ACC112 (cell line): ENCODE results near the gene KRT38.
"Not testable (repeated sequence)": the region's sequence is repeated elsewhere in the genome, so short reads cannot be mapped to it uniquely, and the experiment has no call there.

Experiments used
- H2AFZ ChIP-seq: fragments of 200-600 bp; sonication (generic); one replicate; pipeline ENCODE4 v1.6.0; 2017; ENCODE audit warnings: antibody characterized with exemption, low read length; ENCODE audit not compliant: unreplicated experiment
- H3K27ac ChIP-seq: fragments of 200-600 bp; sonication (generic); 2 replicates; pipeline ENCODE4 v1.5.1; 2014; ENCODE audit warnings: low read depth, mild to moderate bottlenecking, antibody characterized with exemption, low read length, moderate library complexity
- H3K27me3 ChIP-seq: fragments of 200-600 bp; sonication (generic); 2 replicates; pipeline ENCODE4 v1.6.1; 2014; ENCODE audit warnings: mild to moderate bottlenecking, antibody characterized with exemption, low read length, moderate library complexity, mixed read lengths; ENCODE audit not compliant: insufficient read depth
- H3K36me3 ChIP-seq: fragments of 200-600 bp; sonication (generic); 2 replicates; pipeline ENCODE4 v1.6.1; 2016; ENCODE audit warnings: mild to moderate bottlenecking, antibody characterized with exemption, low read length, moderate library complexity, mixed read lengths; ENCODE audit not compliant: insufficient read depth
- H3K4me1 ChIP-seq: fragments of 200-600 bp; sonication (generic); one replicate; pipeline ENCODE4 v1.6.1; 2016; ENCODE audit warnings: low read length, mixed read lengths; ENCODE audit not compliant: insufficient read depth, unreplicated experiment, control insufficient read depth
- H3K4me3 ChIP-seq: fragments of 200-600 bp; sonication (generic); 2 replicates; pipeline ENCODE4 v1.5.1; 2014; ENCODE audit warnings: mild to moderate bottlenecking, low read depth, low read length
- H3K79me2 ChIP-seq: fragments of 200-600 bp; sonication (generic); one replicate; pipeline ENCODE4 v1.6.0; 2016; ENCODE audit warnings: low read length; ENCODE audit not compliant: control insufficient read depth, unreplicated experiment, insufficient read depth

The KRT38 gene

DNA sequence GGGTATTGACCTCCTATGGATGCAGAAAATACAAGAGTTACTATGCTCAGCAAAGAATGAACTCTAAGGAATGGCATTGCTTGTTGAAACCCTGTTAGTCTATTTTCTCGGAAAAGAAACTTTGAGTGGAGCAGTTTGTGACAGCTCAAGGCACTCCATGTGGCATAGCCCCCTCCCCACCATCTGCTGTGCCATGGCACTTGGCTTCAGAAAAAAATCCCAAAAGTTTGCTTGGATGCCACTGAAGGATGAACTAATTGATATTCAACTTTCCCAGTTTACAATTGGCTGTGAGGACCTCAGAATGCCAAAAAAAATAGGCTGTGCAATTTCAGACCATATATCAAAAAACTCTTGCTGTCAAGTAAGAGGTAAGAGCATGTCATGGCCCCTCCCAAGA, 45.2 kb downstream of the KRT38 start:
- H3K4me1 ChIP-seq, result peaks cover 23% of the 10 kb centered on the region

DNA sequence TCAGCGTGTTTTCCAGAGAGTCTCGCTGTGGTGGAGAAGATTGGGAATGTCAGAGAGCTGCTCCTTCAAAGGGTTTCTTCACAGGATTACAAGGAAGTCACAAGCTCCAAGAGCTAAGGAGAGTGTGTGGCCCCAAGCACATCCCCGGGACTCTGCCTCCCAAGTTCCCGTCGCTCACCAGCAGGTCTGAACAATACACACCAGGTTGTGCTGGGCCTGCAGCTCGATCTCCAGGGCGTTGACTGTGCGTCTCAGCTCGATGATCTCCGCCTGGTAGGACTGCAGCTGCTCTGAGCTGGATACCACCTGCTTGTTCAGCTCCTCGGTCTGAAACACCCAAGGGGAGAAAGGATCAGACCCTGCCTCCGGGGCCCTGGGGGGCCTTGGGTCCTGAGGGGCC, 45.7 kb downstream of the KRT38 start:
- H3K27me3 ChIP-seq, H3K4me3 ChIP-seq, H3K79me2 ChIP-seq, H2AFZ ChIP-seq, H3K27ac ChIP-seq, H3K36me3 ChIP-seq: not testable (repeated sequence)
- peaks cover 23% of the 10 kb centered on the region for H3K4me1 ChIP-seq

More for the DNA sequence above, 45.2 kb downstream of the KRT38 start:
- H3K27me3 ChIP-seq, result no peaks in the 10 kb centered on the region
- no peaks in the 10 kb centered on the region for H3K36me3 ChIP-seq
- no peak overlapping the region for H3K27ac ChIP-seq
- H3K79me2 ChIP-seq, result no peaks in the 10 kb centered on the region
- H3K4me3 ChIP-seq, result no peak overlapping the region
- H2AFZ ChIP-seq, result no peak overlapping the region

DNA sequence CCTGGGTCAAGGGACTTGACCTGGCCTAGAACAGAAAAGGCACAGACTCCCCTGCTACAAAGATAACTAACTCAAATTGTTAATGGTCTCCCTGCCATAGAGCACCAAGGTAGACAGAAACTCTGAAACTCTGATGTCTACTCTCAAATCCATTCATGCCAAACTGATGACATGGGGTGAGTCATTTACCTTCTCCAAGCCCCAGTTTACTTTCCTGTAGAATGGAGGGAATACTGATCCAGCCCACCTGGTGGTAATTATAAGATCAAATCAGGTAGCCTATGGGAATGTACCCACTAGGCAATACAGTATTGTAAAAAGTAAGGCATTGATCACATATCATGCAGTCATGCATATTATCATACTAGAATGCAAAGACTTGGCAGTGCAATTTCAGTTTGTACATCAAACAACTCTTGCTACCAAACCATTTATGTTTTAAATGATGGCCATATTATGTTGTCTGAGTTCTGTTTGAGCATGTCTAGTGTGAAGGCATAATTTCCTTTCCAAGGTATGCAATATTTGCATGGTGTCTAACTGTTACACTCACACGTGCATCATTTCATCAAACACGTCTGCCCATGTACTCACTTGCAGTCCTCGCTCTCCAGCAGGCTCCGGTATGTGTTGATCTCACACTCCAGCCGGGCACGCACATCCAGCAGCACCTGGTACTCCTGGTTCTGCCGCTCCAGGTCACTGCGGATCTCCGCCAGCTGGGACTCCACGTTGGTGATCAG, 46.4 kb downstream of the KRT38 start:
- Histone ChIP-seq H3K27ac (no peak overlapping the region), H3K4me1 (peaks cover 23% of the 10 kb centered on the region), H2AFZ (no peak overlapping the region), H3K79me2 (no peaks in the 10 kb centered on the region), H3K27me3 (no peaks in the 10 kb centered on the region), H3K36me3 (no peaks in the 10 kb centered on the region), H3K4me3 (no peak overlapping the region)

DNA sequence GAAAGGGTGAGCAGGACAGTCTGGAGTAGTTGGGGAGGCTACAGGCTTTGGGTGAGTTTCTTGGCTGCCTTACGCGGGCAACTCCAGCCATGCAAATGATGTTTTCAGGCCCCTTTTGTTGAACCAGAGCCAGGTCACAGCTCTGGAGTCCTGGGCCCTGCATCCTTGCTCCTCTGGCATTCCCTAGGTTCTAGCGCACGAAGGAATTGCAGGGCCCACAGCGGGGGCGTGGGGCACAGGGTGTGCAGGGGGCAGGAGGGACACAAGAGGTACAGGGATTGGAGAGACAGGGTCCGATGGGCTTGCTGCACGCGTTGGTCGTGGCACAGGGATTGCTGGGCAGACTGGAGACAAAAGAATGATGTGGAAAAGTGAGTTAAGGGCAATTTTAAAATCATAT, 47.0 kb downstream of the KRT38 start:
- Histone ChIP-seq H3K79me2 (no peaks in the 10 kb centered on the region), H3K36me3 (no peaks in the 10 kb centered on the region), H3K27me3 (no peaks in the 10 kb centered on the region), H2AFZ (no peak overlapping the region), H3K4me3 (no peak overlapping the region), H3K4me1 (peaks cover 23% of the 10 kb centered on the region), H3K27ac (no peak overlapping the region)

DNA sequence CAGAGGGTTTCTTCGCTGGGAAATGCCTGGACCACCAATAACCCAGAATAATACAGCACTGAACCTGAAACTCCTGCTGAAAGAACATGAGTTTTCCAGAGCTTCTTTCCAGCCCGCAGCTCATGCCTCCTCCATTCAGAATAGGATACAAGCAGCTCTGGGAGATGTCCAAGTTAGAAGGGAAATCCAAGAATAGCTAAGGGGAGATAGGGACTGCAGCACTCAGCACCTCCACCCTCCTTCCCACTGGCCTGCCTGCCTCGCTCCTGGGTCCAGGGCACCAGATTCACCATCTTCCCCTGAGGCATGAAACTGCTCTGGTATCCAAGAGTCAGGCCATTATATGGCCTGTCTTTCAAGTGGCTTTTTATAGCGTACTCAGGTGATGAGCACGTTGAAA, 47.5 kb downstream of the KRT38 start:
- H3K27me3 ChIP-seq, result no peaks in the 10 kb centered on the region
- no peaks in the 10 kb centered on the region for H3K36me3 ChIP-seq
- no peak overlapping the region for H2AFZ ChIP-seq
- no peak overlapping the region for H3K4me3 ChIP-seq
- H3K4me1 ChIP-seq, result peaks cover 23% of the 10 kb centered on the region
- no peak overlapping the region for H3K27ac ChIP-seq
- no peaks in the 10 kb centered on the region for H3K79me2 ChIP-seq

DNA sequence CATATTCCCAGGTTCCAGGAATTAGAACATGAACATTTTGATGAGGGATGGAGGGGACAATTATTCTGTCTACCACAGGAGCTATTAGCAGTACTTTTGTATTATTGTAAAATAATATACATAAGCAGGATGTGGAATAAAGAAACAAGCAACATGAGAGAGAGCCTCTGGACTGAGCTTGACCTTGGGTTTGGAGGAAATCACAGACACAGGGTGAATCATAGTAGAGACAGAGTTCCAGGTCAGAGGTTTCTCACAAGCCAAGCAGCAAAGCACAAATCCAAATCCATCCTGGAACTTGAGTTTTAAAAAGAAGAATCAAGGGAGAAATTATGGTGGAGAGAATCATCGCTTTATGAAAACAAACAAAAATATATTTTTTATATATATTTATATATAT, 48.5 kb downstream of the KRT38 start:
- no peaks in the 10 kb centered on the region for H3K79me2 ChIP-seq
- 0 out of 2 replicates have a peak overlapping the region, but pooled peaks have one; percentile 29 for H3K27ac ChIP-seq
- H2AFZ ChIP-seq, result no peak overlapping the region
- peaks cover 23% of the 10 kb centered on the region for H3K4me1 ChIP-seq
- no peaks in the 10 kb centered on the region for H3K36me3 ChIP-seq
- H3K27me3 ChIP-seq, result no peaks in the 10 kb centered on the region
- H3K4me3 ChIP-seq, result no peak overlapping the region

DNA sequence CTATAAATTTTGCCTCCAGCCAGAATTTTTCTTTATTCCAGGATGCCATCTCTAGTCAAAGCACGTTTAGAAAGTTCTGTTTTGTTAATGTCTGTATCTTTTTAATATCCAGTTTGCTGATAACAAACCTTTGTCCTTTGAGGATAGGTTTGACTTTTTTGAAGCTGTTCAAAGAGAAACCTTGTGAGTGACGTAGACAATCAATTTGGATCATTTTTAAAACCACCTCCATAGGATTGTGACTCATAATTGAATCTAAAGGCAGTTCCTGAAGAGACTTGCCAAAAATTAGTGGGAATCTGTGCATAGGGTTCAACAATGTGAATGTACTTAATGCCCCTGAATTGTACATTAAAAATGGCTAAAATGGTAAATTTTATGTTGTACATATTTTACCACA, 49.2 kb downstream of the KRT38 start:
- Histone ChIP-seq H2AFZ (no peak overlapping the region), H3K4me1 (peaks cover 23% of the 10 kb centered on the region), H3K27me3 (no peaks in the 10 kb centered on the region), H3K27ac (no peak overlapping the region), H3K36me3 (no peaks in the 10 kb centered on the region), H3K4me3 (no peak overlapping the region), H3K79me2 (no peaks in the 10 kb centered on the region)

DNA sequence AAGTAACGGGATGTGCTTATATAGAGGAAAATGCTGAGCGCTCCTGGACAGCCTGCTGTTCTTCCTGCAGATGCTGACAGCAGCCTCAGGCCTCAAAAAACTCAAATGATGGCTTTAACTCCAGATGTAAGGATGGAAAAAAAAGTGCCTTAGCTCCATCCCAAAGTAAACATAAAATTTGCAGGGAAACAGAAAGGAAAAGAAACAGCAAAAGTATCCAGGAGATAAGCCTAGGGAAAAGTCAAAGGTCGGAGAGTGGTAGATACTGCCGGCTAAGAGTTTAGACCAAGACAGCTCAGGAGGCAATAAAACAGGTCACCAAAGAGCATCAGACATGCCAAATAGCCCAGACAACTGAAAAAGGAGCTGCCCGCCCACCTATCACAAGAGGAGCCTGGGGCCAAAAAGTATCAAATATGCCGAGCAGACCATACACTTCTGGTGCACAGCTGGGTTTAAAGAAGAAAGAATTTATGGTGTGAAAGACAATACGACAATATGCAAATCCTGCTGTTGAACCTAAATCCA, 50.3 kb downstream of the KRT38 start:
- Histone ChIP-seq H2AFZ (no peak overlapping the region), H3K27me3 (no peaks in the 10 kb centered on the region), H3K27ac (no peak overlapping the region), H3K79me2 (no peaks in the 10 kb centered on the region), H3K4me1 (peaks cover 23% of the 10 kb centered on the region), H3K4me3 (no peak overlapping the region), H3K36me3 (no peaks in the 10 kb centered on the region)

DNA sequence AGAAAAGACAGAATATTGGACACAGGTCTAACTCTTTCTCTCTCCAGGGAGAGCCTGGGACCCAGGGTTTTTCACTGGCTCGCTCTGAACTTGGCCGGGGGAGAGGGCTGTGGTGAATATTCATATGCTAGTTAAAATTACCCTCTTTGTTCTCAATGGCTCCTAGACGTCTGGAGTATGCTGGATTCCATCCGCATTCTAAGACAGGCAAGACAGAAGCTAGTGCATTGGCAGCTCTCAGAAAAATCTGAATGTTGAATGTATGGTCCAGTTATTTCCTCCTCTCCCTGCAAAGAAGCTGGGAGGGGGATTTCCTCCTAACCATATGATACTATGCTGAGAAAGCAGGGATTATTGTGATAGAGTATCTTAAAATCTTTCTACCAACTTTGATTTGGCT, 53.1 kb downstream of the KRT38 start:
- Histone ChIP-seq H3K79me2 (no peaks in the 10 kb centered on the region), H3K27ac (no peak overlapping the region), H2AFZ (no peak overlapping the region), H3K27me3 (no peaks in the 10 kb centered on the region), H3K36me3 (no peaks in the 10 kb centered on the region), H3K4me1 (peaks cover 11% of the 10 kb centered on the region), H3K4me3 (no peak overlapping the region)

DNA sequence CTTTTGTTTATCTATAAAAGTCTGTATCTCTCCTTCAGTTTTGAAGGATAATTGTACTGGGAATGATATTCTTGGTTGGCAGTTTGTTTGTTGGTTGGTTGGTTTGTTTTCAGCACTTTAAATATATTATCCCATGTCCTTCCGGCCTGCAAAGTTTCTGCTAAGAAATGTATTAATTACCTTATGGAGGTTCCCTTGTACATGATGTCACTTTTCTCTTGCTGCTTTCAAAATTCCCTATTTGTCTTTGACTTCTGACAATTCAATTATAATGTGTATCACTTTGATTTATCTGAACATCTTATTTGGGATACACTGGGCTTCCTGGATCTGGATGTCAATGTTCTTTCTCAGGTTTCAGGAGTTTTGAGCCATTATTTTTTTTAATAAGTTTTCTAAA, 54.6 kb downstream of the KRT38 start:
- Histone ChIP-seq H2AFZ (no peak overlapping the region), H3K27ac (no peak overlapping the region), H3K36me3 (no peaks in the 10 kb centered on the region), H3K4me3 (no peak overlapping the region), H3K27me3 (no peaks in the 10 kb centered on the region), H3K79me2 (no peaks in the 10 kb centered on the region), H3K4me1 (peaks cover 12% of the 10 kb centered on the region)
